ENCODE data around the gene CGB3.

The CGB3 gene

GRCh38 chr19:48982280-48982679 is 41.9 kb downstream of the CGB3 start:
- no peak for DNase-seq

- DNase-seq = no peak
Observed at GRCh38 chr19:48977061-48977460, 47.1 kb downstream of the CGB3 start.

GRCh38 chr19:48975947-48976847 is 47.9 kb downstream of the CGB3 start:
- peak; percentile 16 for DNase-seq
